HepG2 (cell line): ENCODE measurements around the gene SEBOX. TPM values are rescaled to one million over a fixed set of nuclear protein-coding genes. Genes with fewer than 3 reads are reported as not detected.

ENCODE experiments used
- BRF2 ChIP-seq: sonication (generic); formaldehyde crosslinking; IDR thresholded peaks from 2 replicates; pipeline ENCODE4 v1.8.1; 2022; ENCODE audit warnings: mild to moderate bottlenecking, missing genetic modification reagents
- DDIT3 ChIP-seq: sonication (generic); formaldehyde crosslinking; IDR thresholded peaks from 2 replicates; pipeline ENCODE4 v1.4.0; 2020; ENCODE audit warnings: mild to moderate bottlenecking, missing genetic modification reagents
- EP300 ChIP-seq, 3 experiments: sonication (generic) in 1 of 3; formaldehyde crosslinking in 1 of 3; IDR thresholded peaks; 2 replicates each; pipeline versions ENCODE4 v1.5.1 to v1.6.1; 2011 to 2020; ENCODE audit warnings: low read depth in 2 of 3, low read length in 2 of 3, borderline replicate concordance in 1 of 3, improper control_type of control experiment in 1 of 3, mild to moderate bottlenecking in 1 of 3, missing genetic modification reagents in 1 of 3, moderate library complexity in 1 of 3
- FOXA1 ChIP-seq, 2 experiments: fragments of 450-650 bp in 1 of 2; sonication (generic) in 1 of 2; formaldehyde crosslinking in 1 of 2; IDR thresholded peaks; 2 replicates each; pipeline versions ENCODE4 v1.4.0 to v1.6.1; 2016 to 2020; ENCODE audit warnings: missing genetic modification reagents in 1 of 2
- HDAC1 ChIP-seq: sonication (generic); formaldehyde crosslinking; IDR thresholded peaks from 2 replicates; pipeline ENCODE4 v1.5.1; 2020; ENCODE audit warnings: mild to moderate bottlenecking, missing genetic modification reagents
- MED8 ChIP-seq: sonication (generic); formaldehyde crosslinking; IDR thresholded peaks from 2 replicates; pipeline ENCODE4 v1.8.1; 2023; ENCODE audit warnings: mild to moderate bottlenecking, missing genetic modification reagents; ENCODE audit not compliant: insufficient replicate concordance
- MIXL1 ChIP-seq: IDR thresholded peaks from 2 replicates; pipeline ENCODE4 v1.6.1; 2016
- PAXIP1 ChIP-seq: sonication (generic); formaldehyde crosslinking; conservative IDR thresholded peaks from 2 replicates; pipeline ENCODE4 v1.4.0; 2020; ENCODE audit warnings: mild to moderate bottlenecking, missing genetic modification reagents, moderate library complexity
- SMYD3 ChIP-seq: sonication (generic); formaldehyde crosslinking; IDR thresholded peaks from 2 replicates; pipeline ENCODE4 v1.8.1; 2023; ENCODE audit warnings: mild to moderate bottlenecking, missing genetic modification reagents
- SNAPC5 ChIP-seq: sonication (generic); formaldehyde crosslinking; IDR thresholded peaks from 2 replicates; pipeline ENCODE4 v1.8.1; 2023; ENCODE audit warnings: mild to moderate bottlenecking, missing genetic modification reagents, borderline replicate concordance
- SOX13 ChIP-seq, 3 experiments: fragments of 450-650 bp in 1 of 3; sonication (generic) in 1 of 3; formaldehyde crosslinking in 1 of 3; IDR thresholded peaks in 2 of 3; conservative IDR thresholded peaks in 1 of 3; 2 replicates each; pipeline versions ENCODE4 v1.5.0 to v1.6.1; 2016 to 2020; ENCODE audit warnings: antibody characterized with exemption in 1 of 3, mild to moderate bottlenecking in 1 of 3, missing compliant biosample characterization in 1 of 3, missing genetic modification reagents in 1 of 3, moderate library complexity in 1 of 3
- SP2 ChIP-seq: sonication (generic); formaldehyde crosslinking; IDR thresholded peaks from 2 replicates; pipeline ENCODE4 v1.5.1; 2020; ENCODE audit warnings: mild to moderate bottlenecking, missing genetic modification reagents
- ZGPAT ChIP-seq: IDR thresholded peaks from 2 replicates; pipeline ENCODE4 v1.6.1; 2016; ENCODE audit warnings: mild to moderate bottlenecking
- ZKSCAN5 ChIP-seq: sonication (generic); formaldehyde crosslinking; IDR thresholded peaks from 2 replicates; pipeline ENCODE4 v1.5.1; 2020; ENCODE audit warnings: mild to moderate bottlenecking, missing genetic modification reagents
- ZNF326 ChIP-seq: sonication (generic); formaldehyde crosslinking; IDR thresholded peaks from 2 replicates; pipeline ENCODE4 v1.4.0; 2020; ENCODE audit warnings: missing genetic modification reagents, borderline replicate concordance
- ZNF550 ChIP-seq: sonication (generic); formaldehyde crosslinking; IDR thresholded peaks from 2 replicates; pipeline ENCODE4 v1.4.0; 2020; ENCODE audit warnings: mild to moderate bottlenecking, missing genetic modification reagents, borderline replicate concordance
- ZNF572 ChIP-seq: sonication (generic); formaldehyde crosslinking; IDR thresholded peaks from 2 replicates; pipeline ENCODE4 v1.5.1; 2020; ENCODE audit warnings: mild to moderate bottlenecking, missing genetic modification reagents
- polyA plus RNA-seq, 8 experiments: library from polyadenylated mRNA; depleted of rRNA in 3 of 8; stranded (reverse) in 7 of 8; unstranded in 1 of 8; fragments of >200 nt; fragmentation: Illumina TruSeq in 4 of 8; extraction: Trizol in 4 of 8; gene quantifications; 2 replicates each; pipeline versions ENCODE4 v1.2.1 to v1.2.3, GENCODE V29; 2011 to 2016; ENCODE audit warnings: low read depth in 4 of 8, missing spikeins in 1 of 8, mixed read lengths in 1 of 8; ENCODE audit not compliant: insufficient read depth in 1 of 8
- total RNA-seq, 5 experiments: library from RNA; depleted of rRNA; stranded (reverse); fragments of >200 nt; fragmentation: Illumina TruSeq; extraction: Trizol; gene quantifications; 2 replicates each; pipeline ENCODE4 v1.2.3, GENCODE V29; 2016; ENCODE audit warnings: low read depth in 1 of 5

Gene SEBOX
- total and polyA plus RNA-seq, 2 of the 13 experiments (the other 11 are each of a cell fraction or from before 2014, with no cell fraction given): not detected

- TF ChIP-seq PAXIP1 (peak; percentile 57), FOXA1 (IDR thresholded peaks at IDR 0.05) (no peak), FOXA1 (CRISPR knock-in tag; IDR thresholded peaks at IDR 0.05) (peak; percentile 53), SP2 (CRISPR knock-in tag) (peak; percentile 85), ZNF572 (CRISPR knock-in tag) (0 out of 2 replicates have a peak, but pooled peaks have one; percentile 30), ZKSCAN5 (CRISPR knock-in tag) (no peak), MIXL1 (peak; percentile 76), HDAC1 (CRISPR knock-in tag) (peak; percentile 99), ZNF326 (CRISPR knock-in tag) (no peak), SNAPC5 (CRISPR knock-in tag) (peak; percentile 92; the same call in 1 of the 2 replicates), BRF2 (peak; percentile 94), ZGPAT (CRISPR knock-in tag) (peak; percentile 88), ZNF550 (CRISPR knock-in tag) (no peak), DDIT3 (no peak), EP300 (IDR thresholded peaks at IDR 0.05; ENCODE audit: low read depth in 2 of 2, low read length in 2 of 2) (peak in 1 of 2 experiments; percentile 48; a peak in 1 of 4 replicates), EP300 (CRISPR knock-in tag; IDR thresholded peaks at IDR 0.05; ENCODE audit: borderline replicate concordance) (0 out of 2 replicates have a peak, but pooled peaks have one; percentile 26), MED8 (CRISPR knock-in tag) (no peak), SMYD3 (CRISPR knock-in tag) (peak; percentile 92), SOX13 (IDR thresholded peaks at IDR 0.05) (no peak), SOX13 (CRISPR knock-in tag; conservative IDR thresholded peaks at IDR 0.05 in 1 of 2, IDR thresholded peaks at IDR 0.05 in 1 of 2) (peak in 1 of 2 experiments; percentile 39; a peak in 1 of 4 replicates)
Observed at GRCh38 chr17:28357061-28357900, 7.7 kb downstream of the SEBOX start, which contains the start of gene POLDIP2 (continued).
